C4-2B (cell line): ENCODE results near the gene TOR1B.
"Not testable (repeated sequence)": the region's sequence is repeated elsewhere in the genome, so short reads cannot be mapped to it uniquely, and the experiment has no call there.

Source experiments
- H3K27ac ChIP-seq: fragments of 450-650 bp; 2 replicates; pipeline ENCODE4 v1.5.1; 2017
- ZFX ChIP-seq: fragments of 450-650 bp; IDR thresholded peaks from 2 replicates; pipeline ENCODE4 v1.6.1; 2017
- TF ChIP-seq, protein P1 (sequence below): fragments of 450-650 bp; conservative IDR thresholded peaks from 2 replicates; pipeline ENCODE4 v1.5.1; 2017; ENCODE audit warnings: mild to moderate bottlenecking

Gene TOR1B

DNA sequence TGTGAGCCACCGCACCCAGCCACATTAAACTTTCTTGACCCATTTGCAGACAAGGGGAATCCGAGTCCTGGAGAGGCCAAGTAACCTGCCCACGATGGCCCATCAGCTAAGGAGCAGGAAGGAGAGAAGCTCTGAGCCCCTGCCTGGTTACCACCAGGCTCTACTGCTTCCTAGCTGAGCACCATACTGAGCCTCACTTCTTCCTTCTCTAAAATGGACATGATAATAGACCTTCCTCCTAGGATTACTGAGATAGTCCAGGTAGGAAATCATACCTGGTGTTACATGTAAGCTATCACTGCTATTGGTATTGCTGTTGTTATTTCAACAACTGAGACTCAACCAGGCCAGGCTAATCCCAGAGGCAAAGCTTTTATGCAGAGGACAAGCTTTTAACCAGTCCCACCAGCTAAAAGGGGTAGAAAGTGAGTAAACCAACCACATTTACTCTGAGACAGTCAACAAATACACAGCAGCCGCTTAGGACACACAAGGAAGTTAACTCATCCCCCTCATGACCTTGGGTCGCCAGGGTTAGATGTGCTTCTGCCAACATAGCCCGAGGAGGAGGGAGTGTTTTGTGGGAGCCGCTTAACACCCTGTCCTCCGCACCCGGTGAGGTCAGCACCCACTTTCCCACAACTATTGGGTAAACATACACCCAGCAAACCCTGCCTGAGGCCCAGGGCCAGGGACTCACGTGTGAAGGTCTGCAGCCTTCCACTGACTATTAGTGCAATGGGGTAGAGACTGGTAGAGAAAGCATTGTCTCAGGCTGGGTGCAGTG is 29.5 kb upstream of the TOR1B start:
- TF ChIP-seq ZFX, result no peak
- TF ChIP-seq, protein P1, sequence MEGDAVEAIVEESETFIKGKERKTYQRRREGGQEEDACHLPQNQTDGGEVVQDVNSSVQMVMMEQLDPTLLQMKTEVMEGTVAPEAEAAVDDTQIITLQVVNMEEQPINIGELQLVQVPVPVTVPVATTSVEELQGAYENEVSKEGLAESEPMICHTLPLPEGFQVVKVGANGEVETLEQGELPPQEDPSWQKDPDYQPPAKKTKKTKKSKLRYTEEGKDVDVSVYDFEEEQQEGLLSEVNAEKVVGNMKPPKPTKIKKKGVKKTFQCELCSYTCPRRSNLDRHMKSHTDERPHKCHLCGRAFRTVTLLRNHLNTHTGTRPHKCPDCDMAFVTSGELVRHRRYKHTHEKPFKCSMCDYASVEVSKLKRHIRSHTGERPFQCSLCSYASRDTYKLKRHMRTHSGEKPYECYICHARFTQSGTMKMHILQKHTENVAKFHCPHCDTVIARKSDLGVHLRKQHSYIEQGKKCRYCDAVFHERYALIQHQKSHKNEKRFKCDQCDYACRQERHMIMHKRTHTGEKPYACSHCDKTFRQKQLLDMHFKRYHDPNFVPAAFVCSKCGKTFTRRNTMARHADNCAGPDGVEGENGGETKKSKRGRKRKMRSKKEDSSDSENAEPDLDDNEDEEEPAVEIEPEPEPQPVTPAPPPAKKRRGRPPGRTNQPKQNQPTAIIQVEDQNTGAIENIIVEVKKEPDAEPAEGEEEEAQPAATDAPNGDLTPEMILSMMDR, result no peak
- H3K27ac ChIP-seq, result no peak overlapping the region

DNA sequence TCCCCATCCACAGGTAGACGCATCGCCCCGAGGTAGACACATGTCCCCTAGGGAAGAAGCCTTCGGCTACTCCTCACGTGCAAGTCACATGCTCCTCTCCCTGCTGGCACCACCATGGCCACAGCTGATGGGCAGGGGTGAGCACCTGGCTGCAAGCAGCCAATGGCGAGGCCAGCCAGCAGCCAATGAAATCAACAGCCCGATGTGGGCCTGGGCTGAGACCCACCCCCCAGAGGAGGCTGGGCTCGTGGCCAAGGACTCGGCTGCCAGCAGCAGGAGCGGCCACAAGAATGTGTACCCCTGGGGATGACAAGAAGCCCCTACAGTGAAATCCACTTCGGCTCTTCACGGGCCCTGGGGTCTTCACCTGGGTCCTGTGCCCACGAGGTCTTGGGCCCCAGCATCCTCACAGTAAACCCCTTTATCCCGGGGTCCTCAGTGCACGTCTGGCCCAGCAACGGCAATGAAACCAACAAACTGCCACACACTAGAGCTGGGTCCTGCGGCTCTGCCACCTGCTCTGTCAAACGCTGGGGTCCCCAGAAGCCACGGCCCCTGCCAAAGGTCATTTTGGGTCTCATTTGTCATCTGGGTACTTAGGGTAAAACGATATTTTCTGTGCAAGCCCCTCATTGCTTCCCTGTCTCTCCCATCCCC is 28.1 kb upstream of the TOR1B start:
- H3K27ac ChIP-seq, result no peak overlapping the region
- TF ChIP-seq ZFX, result no peak
- TF ChIP-seq, protein P1, result no peak

DNA sequence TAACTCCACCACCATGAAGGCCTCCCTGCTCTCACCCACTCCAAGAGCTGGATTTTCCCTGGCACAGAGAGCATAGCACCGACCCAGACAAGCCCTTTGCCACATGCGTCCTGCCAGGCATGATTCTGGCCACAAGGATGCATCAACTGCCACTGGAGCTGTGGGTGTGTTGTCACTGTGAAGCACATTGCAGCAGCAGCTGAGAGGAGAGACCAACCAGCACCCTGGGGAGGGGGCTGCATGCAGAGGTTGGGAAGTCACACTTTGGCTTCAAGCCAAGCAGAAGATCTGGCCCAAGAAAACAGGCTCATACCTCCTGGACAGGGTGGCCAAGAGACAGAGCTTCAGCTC is 27.6 kb upstream of the TOR1B start:
- TF ChIP-seq ZFX, result no peak

DNA sequence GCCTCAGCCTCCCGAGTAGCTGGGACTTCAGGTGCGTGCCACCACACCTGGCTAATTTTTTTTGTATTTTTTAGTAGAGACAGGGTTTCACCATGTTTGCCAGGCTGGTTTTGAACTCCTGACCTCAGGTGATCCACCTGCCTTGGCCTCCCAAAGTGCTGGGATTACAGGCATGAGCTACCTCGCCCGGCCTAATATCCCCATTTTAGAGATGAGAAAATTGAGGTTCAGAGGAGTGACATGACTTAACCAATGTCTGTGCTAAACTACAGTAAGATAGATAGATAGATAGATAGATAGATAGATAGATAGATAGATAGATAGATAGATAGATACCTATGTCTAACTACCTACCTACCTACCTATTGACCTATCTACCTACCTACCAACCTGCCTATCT is 26.9 kb upstream of the TOR1B start:
- not testable (repeated sequence) for H3K27ac ChIP-seq

More for the DNA sequence above, 27.6 kb upstream of the TOR1B start:
- H3K27ac ChIP-seq, result no peak overlapping the region

DNA sequence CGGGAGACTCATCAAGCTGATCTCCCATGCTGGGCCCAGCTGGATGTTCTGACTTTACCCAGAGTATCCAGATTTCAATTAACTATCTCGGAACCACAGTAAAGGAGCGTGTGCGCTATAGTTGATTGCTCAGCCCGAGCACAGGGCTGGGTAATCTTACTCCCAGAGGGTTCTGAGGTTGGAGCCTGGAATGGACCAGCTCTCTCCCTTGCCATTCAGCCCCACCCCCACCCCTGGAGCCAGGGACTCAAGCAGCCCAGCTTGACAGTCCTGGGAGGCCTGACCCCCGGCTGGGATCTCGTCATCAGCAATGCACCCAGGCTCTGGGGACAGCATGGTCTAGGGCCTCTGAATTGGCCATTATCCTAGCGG is 26.4 kb upstream of the TOR1B start:
- no peak for TF ChIP-seq ZFX
- TF ChIP-seq, protein P1, result no peak
- no peak overlapping the region for H3K27ac ChIP-seq

DNA sequence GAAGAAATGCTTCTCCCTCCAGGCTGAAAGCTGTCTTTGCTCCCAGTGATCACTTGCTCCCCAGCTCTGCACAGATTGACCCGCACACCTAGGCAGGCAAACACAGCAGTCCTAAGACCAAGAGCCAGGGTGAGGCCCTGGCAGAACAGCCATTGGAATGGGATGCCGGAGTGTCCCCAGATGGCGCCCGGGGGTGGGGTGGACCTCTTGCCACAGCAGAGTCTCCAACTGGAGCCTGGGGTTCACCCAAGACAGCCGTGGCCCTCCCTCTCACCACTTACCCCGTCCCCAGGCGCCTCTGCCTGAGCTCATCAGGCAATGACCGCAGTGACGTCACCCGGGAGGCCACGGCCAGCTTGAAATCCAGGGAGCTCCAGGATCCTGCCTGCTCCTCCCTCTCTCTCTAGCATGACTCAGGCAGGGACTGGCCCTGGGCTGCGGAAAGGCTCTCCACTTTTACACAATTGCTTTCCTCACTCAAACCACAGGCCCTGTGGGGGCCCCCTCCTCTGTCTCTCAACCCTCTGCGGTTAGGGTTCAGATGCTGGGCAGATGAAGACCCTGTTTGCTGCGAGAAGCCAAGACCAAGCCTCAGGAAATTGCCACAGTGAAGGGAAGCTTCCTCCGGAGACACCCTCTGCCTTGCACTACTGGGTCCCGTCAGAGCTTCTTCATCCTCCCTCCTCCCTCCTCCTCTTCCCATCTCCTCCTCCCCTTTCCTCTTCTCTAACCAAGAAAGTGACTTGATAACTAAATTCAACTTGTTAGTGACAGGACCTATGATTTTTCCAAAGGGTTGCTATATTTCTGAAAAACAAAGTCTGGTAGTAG is 25.8 kb upstream of the TOR1B start:
- H3K27ac ChIP-seq, result no peak overlapping the region
- TF ChIP-seq ZFX, result no peak
- TF ChIP-seq, protein P1, result no peak

DNA sequence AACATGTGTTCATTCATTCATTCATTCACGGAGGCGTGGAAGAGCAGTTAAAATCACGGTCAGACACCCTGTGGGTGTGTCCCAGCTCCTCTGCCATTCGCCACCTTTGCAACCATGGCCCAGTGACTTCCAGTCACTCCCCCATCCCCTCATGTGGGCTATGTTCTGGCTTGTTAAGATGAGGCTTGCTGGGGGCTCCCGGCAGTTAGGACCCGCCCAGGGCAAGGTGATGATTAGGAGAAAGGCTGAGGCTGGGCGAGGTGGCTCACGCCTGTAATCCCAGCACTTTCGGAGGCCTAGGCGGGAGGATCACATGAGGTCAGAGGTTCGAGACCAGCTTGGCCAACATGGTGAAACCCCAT is 25.2 kb upstream of the TOR1B start:
- no peak overlapping the region for H3K27ac ChIP-seq
- no peak for TF ChIP-seq ZFX
- TF ChIP-seq, protein P1, result no peak

DNA sequence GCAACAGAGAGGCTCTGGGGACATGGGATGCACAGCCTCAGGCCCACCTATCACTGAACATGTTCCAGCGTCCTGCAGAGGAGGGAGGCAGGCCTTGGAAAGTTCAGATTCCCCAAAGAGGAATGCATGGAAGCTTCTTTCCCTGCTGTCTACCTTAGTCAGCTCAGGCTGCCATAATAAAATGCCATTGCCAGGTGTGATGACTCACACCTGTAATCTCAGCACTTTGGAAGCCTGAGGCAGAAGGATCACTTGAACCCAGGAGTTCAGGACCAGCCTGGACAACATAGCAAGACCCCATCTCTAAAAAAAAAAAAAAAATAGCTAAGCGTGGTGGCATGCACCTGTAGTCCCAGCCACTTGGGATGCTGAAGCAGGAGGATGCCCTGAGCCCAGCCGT is 24.5 kb upstream of the TOR1B start:
- TF ChIP-seq ZFX, result no peak
- TF ChIP-seq, protein P1, result no peak
- H3K27ac ChIP-seq, result no peak overlapping the region
